Testis (tissue), 3 donors: ENCODE measurements around the gene USE1. TPM values are rescaled to one million over a fixed set of nuclear protein-coding genes. Genes with fewer than 3 reads are reported as not detected.
A peak's percentile ranks its signal among the peaks of the same experiment; 100 is the strongest.

Experiments used
- DNase-seq: peaks from one replicate; pipeline ENCODE4 v3.0.0-alpha.2; 2019
- H3K27ac ChIP-seq, 2 donors: fragments of 200-600 bp; sonication (generic); one replicate each; pipeline ENCODE4 v1.5.1; 2019
- H3K27me3 ChIP-seq: fragments of 200-600 bp; sonication (generic); one replicate; pipeline ENCODE4 v1.5.1; 2019
- H3K36me3 ChIP-seq: fragments of 200-600 bp; sonication (generic); one replicate; pipeline ENCODE4 v1.5.1; 2017; ENCODE audit warnings: low read depth; ENCODE audit errors: missing control alignments
- H3K4me1 ChIP-seq: fragments of 200-600 bp; sonication (generic); one replicate; pipeline ENCODE4 v1.5.1; 2019
- H3K4me3 ChIP-seq, 2 donors: fragments of 200-600 bp; sonication (generic); one replicate each; pipeline ENCODE4 v1.5.1; 2017 to 2019
- H3K9me3 ChIP-seq: fragments of 200-600 bp; sonication (generic); one replicate; pipeline ENCODE4 v1.5.1; 2017
- CTCF ChIP-seq, 3 experiments: fragments of 450-650 bp in 2 of 3; fragments of 200-600 bp in 1 of 3; sonication (generic) in 1 of 3; IDR thresholded peaks; one replicate each; pipeline ENCODE4 v1.5.1; 2016 to 2019; ENCODE audit warnings: antibody characterized with exemption in 3 of 3, mild to moderate bottlenecking in 2 of 3, moderate library complexity in 1 of 3
- POLR2A ChIP-seq: fragments of 450-650 bp; IDR thresholded peaks from one replicate; pipeline ENCODE4 v1.6.1; 2017; ENCODE audit warnings: antibody characterized with exemption, mild to moderate bottlenecking, moderate library complexity
- WGBS, 2 donors: methylation state at CpG; one replicate each; pipeline ENCODE4 v1.1.5; 2018; 5-methylcytosine and 5-hydroxymethylcytosine counted together
- intact Hi-C: fragments of 100-400 bp; cut with DNase I; formaldehyde crosslinking; loops from one replicate; pipeline ENCODE4 v1.15.1; 2023; ENCODE audit warnings: low total_unique reads
- polyA plus RNA-seq: library from polyadenylated mRNA; stranded (reverse); fragments of 350-450 nt; fragmentation: Illumina TruSeq; extraction: RNeasy Lipid Tissue Mini Kit (QIAGEN cat#74804); gene quantifications from one replicate; pipeline ENCODE4 v1.2.3, GENCODE V29; 2014; ENCODE audit warnings: low read depth, low replicate concordance; ENCODE audit not compliant: insufficient read depth
- total RNA-seq, 2 donors: library from RNA; depleted of rRNA; stranded (reverse); fragments of >200 nt; gene quantifications; one replicate each; pipeline ENCODE4 v1.2.3, GENCODE V29; 2016

The USE1 gene
- total and polyA plus RNA-seq, 3 donors from 2014 or later: 15.8 to 33.3 (median 23.8) TPM

GRCh38 chr19:17209126-17210036, 5.8 kb upstream of the USE1 start:
- intact Hi-C loops: loop anchor here (10.0 kb wide), 1 partner anchor 65 kb away; no protein-coding TSS in a partner anchor
- no peak for TF ChIP-seq POLR2A
- TF ChIP-seq CTCF (IDR thresholded peaks at IDR 0.05): no peak
- no peak overlapping the region for H3K4me3 ChIP-seq
- peaks cover under 1% of the 10 kb centered on the region for H3K4me1 ChIP-seq
- no peaks in the 10 kb centered on the region for H3K27me3 ChIP-seq
- no peaks in the 10 kb centered on the region for H3K9me3 ChIP-seq
- DNase-seq: peak; percentile 76
- H3K27ac ChIP-seq: no peak overlapping the region
- 55 to 60% methylated on average over 19 to 27 of the region's 28 CpGs for WGBS, 2 donors
- H3K36me3 ChIP-seq: no peaks in the 10 kb centered on the region

DNA sequence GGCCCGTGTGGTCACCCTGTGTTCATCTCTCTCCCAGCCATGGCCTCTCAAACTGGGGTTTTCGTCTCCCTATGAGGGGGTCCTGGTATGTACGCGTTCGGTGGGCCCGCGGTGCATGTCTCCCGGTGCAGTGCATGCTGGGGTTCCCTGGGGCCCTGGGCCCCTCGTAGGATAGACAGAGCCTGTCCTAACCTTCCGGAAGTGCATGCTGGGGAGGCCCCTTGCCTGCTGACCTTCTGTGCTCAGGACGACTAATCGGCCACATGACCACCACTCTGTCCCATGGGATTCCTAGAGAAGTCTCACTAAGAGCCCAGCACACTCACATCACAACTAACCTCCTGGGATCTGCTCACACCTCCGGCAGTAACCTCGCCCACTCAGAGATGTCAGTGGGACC, 4.9 kb upstream of the USE1 start:
- TF ChIP-seq CTCF (IDR thresholded peaks at IDR 0.05): no peak
- TF ChIP-seq POLR2A: no peak
- Histone ChIP-seq H3K4me3 (no peak overlapping the region), H3K4me1 (peaks cover 5% of the 10 kb centered on the region), H3K36me3 (no peaks in the 10 kb centered on the region), H3K9me3 (no peaks in the 10 kb centered on the region), H3K27me3 (no peaks in the 10 kb centered on the region), H3K27ac (no peak overlapping the region)
- no peak for DNase-seq
- intact Hi-C loops: no loop called here
- 86 to 100% methylated on average over 2 to 13 of the region's 14 CpGs for WGBS, 2 donors

GRCh38 chr19:17211547-17212446, 3.4 kb upstream of the USE1 start:
- H3K36me3 ChIP-seq: no peaks in the 10 kb centered on the region
- no peak for TF ChIP-seq POLR2A
- TF ChIP-seq CTCF (IDR thresholded peaks at IDR 0.05): no peak
- WGBS, 2 donors: 90 to 92% methylated on average over 12 to 53 of the region's 58 CpGs
- no peak overlapping the region for H3K27ac ChIP-seq
- no peaks in the 10 kb centered on the region for H3K9me3 ChIP-seq
- H3K4me1 ChIP-seq: peaks cover 10% of the 10 kb centered on the region
- intact Hi-C loops: no loop called here
- DNase-seq: no peak
- H3K4me3 ChIP-seq: no peak overlapping the region
- H3K27me3 ChIP-seq: no peaks in the 10 kb centered on the region

GRCh38 chr19:17213334-17213733, 1.8 kb upstream of the USE1 start:
- Histone ChIP-seq H3K4me3 (no peak overlapping the region), H3K27ac (no peak overlapping the region), H3K4me1 (peaks cover 10% of the 10 kb centered on the region), H3K9me3 (no peaks in the 10 kb centered on the region), H3K36me3 (no peaks in the 10 kb centered on the region), H3K27me3 (no peaks in the 10 kb centered on the region)
- DNase-seq: no peak
- 76 to 86% methylated on average over 2 to 5 of the region's 5 CpGs for WGBS, 2 donors
- no peak for TF ChIP-seq POLR2A
- TF ChIP-seq CTCF (IDR thresholded peaks at IDR 0.05): no peak
- intact Hi-C loops: no loop called here
